Liver (tissue), 9 donors: ENCODE data around the gene ADK. TPM values are rescaled to one million over a fixed set of nuclear protein-coding genes. Genes with fewer than 3 reads are reported as not detected.

Source experiments
- DNase-seq: peaks from one replicate; pipeline ENCODE4 v3.0.0-alpha.2; 2017; ENCODE audit warnings: low spot score
- H3K27ac ChIP-seq, 2 donors: one replicate each; pipeline ENCODE4 v1.7.0; 2013; ENCODE audit warnings: inconsistent platforms in 2 of 2, low read length in 2 of 2, control low read depth in 1 of 2, low read depth in 1 of 2, mild to moderate bottlenecking in 1 of 2
- H3K27me3 ChIP-seq, 4 donors: one replicate each; pipeline versions ENCODE4 v1.6.1 to v1.7.0; 2013; ENCODE audit warnings: low read length in 3 of 4, inconsistent platforms in 1 of 4, mild to moderate bottlenecking in 1 of 4, moderate library complexity in 1 of 4; ENCODE audit not compliant: control insufficient read depth in 4 of 4, insufficient read depth in 4 of 4
- H3K36me3 ChIP-seq, 4 donors: one replicate each; pipeline versions ENCODE4 v1.6.1 to v1.7.0; 2013; ENCODE audit warnings: low read length in 3 of 4, mild to moderate bottlenecking in 3 of 4, low read depth in 1 of 4, moderate library complexity in 1 of 4; ENCODE audit not compliant: control insufficient read depth in 4 of 4, insufficient read depth in 3 of 4
- H3K4me1 ChIP-seq, 4 donors: one replicate each; pipeline versions ENCODE4 v1.6.1 to v1.7.0; 2013; ENCODE audit warnings: low read length in 3 of 4, mild to moderate bottlenecking in 3 of 4, moderate library complexity in 1 of 4; ENCODE audit not compliant: control insufficient read depth in 4 of 4, insufficient read depth in 4 of 4
- H3K4me3 ChIP-seq, 3 donors: one replicate each; pipeline versions ENCODE4 v1.6.1 to v1.7.0; 2013; ENCODE audit warnings: low read length in 3 of 3, control low read depth in 1 of 3, low read depth in 1 of 3, mild to moderate bottlenecking in 1 of 3
- H3K9ac ChIP-seq, 2 donors: one replicate each; pipeline ENCODE4 v1.7.0; 2013; ENCODE audit warnings: low read length in 2 of 2, mild to moderate bottlenecking in 2 of 2, moderate library complexity in 2 of 2, control low read depth in 1 of 2, low read depth in 1 of 2
- H3K9me3 ChIP-seq, 4 donors: one replicate each; pipeline versions ENCODE4 v1.6.1 to v1.7.0; 2013; ENCODE audit warnings: low read length in 3 of 4; ENCODE audit not compliant: control insufficient read depth in 4 of 4
- EGR1 ChIP-seq, 2 donors: IDR thresholded peaks; 2 replicates each; pipeline ENCODE4 v1.6.1; 2016 to 2018; ENCODE audit warnings: antibody characterized with exemption in 2 of 2, low read depth in 2 of 2
- FOXA2 ChIP-seq: IDR thresholded peaks from 2 replicates; pipeline ENCODE4 v1.6.1; 2016; ENCODE audit warnings: antibody characterized with exemption
- HNF4A ChIP-seq, 2 donors: conservative IDR thresholded peaks; 2 replicates each; pipeline ENCODE4 v1.6.1; 2016; ENCODE audit warnings: antibody characterized with exemption in 2 of 2, mild to moderate bottlenecking in 2 of 2
- HNF4G ChIP-seq: IDR thresholded peaks from 2 replicates; pipeline ENCODE4 v1.6.1; 2016; ENCODE audit warnings: antibody characterized with exemption
- JUND ChIP-seq, 2 donors: IDR thresholded peaks; 2 replicates each; pipeline ENCODE4 v1.6.1; 2016; ENCODE audit warnings: antibody characterized with exemption in 2 of 2
- RAD21 ChIP-seq, 2 donors: IDR thresholded peaks; 2 replicates each; pipeline ENCODE4 v1.6.1; 2016; ENCODE audit warnings: antibody characterized with exemption in 2 of 2, mild to moderate bottlenecking in 2 of 2
- RXRA ChIP-seq, 2 donors: IDR thresholded peaks; 2 replicates each; pipeline ENCODE4 v1.6.1; 2017 to 2018; ENCODE audit warnings: antibody characterized with exemption in 2 of 2, mild to moderate bottlenecking in 1 of 2
- TAF1 ChIP-seq: conservative IDR thresholded peaks from 2 replicates; pipeline ENCODE4 v1.6.1; 2016; ENCODE audit warnings: antibody characterized with exemption, mild to moderate bottlenecking
- YY1 ChIP-seq: IDR thresholded peaks from 2 replicates; pipeline ENCODE4 v1.6.1; 2016; ENCODE audit warnings: antibody characterized with exemption, mild to moderate bottlenecking
- WGBS: extraction: QIAGEN DNeasy Blood & Tissue Kit; methylation state at CpG from one replicate; pipeline ENCODE4 v1.1.7; 2013; 5-methylcytosine and 5-hydroxymethylcytosine counted together
- polyA plus RNA-seq, 2 donors: library from polyadenylated mRNA; stranded (reverse) in 1 of 2; unstranded in 1 of 2; fragments of 200-250 nt in 1 of 2; fragments of >200 nt in 1 of 2; fragmentation: Nextera tagmentation in 1 of 2; extraction: Ambion mirVana in 1 of 2; gene quantifications; one replicate each; pipeline versions ENCODE4 v1.2.1 to v1.2.3, GENCODE V29; 2013 to 2015
- total RNA-seq, 2 donors: library from RNA; depleted of rRNA; stranded (reverse); fragments of >200 nt; gene quantifications; one replicate each; pipeline ENCODE4 v1.2.3, GENCODE V29; 2014
- TF ChIP-seq, protein P1 (sequence below): IDR thresholded peaks from 2 replicates; pipeline ENCODE4 v1.6.1; 2016; ENCODE audit warnings: antibody characterized with exemption
- TF ChIP-seq, protein P2 (sequence below): IDR thresholded peaks from 2 replicates; pipeline ENCODE4 v1.6.1; 2016; ENCODE audit warnings: antibody characterized with exemption
- TF ChIP-seq, protein P3 (sequence below): IDR thresholded peaks from 2 replicates; pipeline ENCODE4 v1.6.1; 2016; ENCODE audit warnings: antibody characterized with exemption, mild to moderate bottlenecking
- donor health status: healthy.
- donor health status: healthy.
- donor health status: healthy.
- donor health status: healthy.
- donor health status: healthy.

The ADK gene
- total and polyA plus RNA-seq, 4 donors, result 18.0 to 110 (median 65.5) TPM

DNA sequence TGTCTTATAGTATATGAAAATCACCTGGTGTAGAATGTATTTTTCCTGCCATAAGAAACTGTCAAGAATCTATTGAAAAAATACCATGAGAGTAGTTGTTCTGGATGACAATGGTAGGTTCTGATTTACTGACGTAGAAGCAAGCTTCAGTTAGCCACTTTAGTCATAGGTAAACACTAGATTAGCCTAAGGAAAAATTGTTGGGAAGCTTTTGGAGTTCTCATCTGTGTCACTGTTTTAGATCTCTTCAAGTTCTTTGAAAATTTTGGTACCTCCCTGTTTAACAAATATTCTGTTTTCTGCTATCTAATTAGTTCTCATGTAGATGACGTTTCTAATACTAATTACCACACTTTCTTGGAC lies 131.8 kb downstream of the ADK start (continued):
- TF ChIP-seq, protein P1, sequence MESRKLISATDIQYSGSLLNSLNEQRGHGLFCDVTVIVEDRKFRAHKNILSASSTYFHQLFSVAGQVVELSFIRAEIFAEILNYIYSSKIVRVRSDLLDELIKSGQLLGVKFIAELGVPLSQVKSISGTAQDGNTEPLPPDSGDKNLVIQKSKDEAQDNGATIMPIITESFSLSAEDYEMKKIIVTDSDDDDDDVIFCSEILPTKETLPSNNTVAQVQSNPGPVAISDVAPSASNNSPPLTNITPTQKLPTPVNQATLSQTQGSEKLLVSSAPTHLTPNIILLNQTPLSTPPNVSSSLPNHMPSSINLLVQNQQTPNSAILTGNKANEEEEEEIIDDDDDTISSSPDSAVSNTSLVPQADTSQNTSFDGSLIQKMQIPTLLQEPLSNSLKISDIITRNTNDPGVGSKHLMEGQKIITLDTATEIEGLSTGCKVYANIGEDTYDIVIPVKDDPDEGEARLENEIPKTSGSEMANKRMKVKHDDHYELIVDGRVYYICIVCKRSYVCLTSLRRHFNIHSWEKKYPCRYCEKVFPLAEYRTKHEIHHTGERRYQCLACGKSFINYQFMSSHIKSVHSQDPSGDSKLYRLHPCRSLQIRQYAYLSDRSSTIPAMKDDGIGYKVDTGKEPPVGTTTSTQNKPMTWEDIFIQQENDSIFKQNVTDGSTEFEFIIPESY, result no peak
- TF ChIP-seq RAD21 (IDR thresholded peaks at IDR 0.05), result no peak
- no peak for TF ChIP-seq JUND (IDR thresholded peaks at IDR 0.05)

DNA sequence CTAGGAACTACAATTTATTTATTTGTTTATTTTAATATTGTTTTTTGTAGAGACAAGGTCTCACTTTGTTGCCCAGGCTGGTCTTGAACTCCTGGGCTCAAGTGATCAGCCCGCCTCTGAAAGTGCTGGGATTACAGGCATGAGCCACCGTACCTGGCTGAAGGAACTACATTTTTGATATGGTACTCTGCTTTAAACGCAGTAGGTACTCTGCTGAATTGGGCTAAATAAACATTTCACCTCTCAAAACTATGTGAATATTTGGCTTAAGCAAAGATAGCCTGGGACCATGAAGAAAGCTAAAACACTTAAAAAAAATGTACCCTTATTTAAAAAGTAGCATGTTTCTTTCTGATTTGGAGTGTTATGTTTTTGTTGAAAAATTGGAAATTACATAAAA lies 138.2 kb downstream of the ADK start:
- DNase-seq, result no peak
- 74% methylated on average over 3 of the region's 3 CpGs for WGBS
- no peak overlapping the region for H3K27ac ChIP-seq

DNA sequence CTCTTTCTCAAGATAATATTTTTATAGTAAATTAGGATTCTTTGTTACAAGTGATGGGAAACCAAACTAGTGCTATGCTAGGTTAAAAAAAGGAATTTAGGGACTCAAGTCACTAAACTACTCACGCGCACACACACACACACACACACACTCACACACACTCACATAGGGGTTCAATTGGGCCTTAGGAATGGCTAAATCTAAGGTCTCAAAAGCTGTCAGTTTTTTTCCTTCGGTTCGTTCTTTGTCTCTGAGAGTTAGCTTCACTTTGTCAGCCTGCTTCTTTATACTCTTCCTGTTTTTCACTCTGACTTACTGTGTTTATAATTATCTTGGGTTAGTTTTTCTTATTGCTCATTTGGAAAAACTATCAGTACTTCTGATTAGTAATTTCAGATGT lies 138.9 kb downstream of the ADK start:
- WGBS, result 84% methylated on average over 4 of the region's 4 CpGs
- TF ChIP-seq RXRA (IDR thresholded peaks at IDR 0.05), result no peak
- no peak for TF ChIP-seq TAF1
- TF ChIP-seq, protein P2, sequence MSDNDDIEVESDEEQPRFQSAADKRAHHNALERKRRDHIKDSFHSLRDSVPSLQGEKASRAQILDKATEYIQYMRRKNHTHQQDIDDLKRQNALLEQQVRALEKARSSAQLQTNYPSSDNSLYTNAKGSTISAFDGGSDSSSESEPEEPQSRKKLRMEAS, result no peak
- no peak for TF ChIP-seq EGR1 (IDR thresholded peaks at IDR 0.05; ENCODE audit: low read depth in 2 of 2)
- TF ChIP-seq HNF4A (conservative IDR thresholded peaks at IDR 0.05), result no peak
- no peak for TF ChIP-seq FOXA2
- TF ChIP-seq HNF4G, result no peak
- no peak for TF ChIP-seq RAD21 (IDR thresholded peaks at IDR 0.05)
- TF ChIP-seq, protein P3, sequence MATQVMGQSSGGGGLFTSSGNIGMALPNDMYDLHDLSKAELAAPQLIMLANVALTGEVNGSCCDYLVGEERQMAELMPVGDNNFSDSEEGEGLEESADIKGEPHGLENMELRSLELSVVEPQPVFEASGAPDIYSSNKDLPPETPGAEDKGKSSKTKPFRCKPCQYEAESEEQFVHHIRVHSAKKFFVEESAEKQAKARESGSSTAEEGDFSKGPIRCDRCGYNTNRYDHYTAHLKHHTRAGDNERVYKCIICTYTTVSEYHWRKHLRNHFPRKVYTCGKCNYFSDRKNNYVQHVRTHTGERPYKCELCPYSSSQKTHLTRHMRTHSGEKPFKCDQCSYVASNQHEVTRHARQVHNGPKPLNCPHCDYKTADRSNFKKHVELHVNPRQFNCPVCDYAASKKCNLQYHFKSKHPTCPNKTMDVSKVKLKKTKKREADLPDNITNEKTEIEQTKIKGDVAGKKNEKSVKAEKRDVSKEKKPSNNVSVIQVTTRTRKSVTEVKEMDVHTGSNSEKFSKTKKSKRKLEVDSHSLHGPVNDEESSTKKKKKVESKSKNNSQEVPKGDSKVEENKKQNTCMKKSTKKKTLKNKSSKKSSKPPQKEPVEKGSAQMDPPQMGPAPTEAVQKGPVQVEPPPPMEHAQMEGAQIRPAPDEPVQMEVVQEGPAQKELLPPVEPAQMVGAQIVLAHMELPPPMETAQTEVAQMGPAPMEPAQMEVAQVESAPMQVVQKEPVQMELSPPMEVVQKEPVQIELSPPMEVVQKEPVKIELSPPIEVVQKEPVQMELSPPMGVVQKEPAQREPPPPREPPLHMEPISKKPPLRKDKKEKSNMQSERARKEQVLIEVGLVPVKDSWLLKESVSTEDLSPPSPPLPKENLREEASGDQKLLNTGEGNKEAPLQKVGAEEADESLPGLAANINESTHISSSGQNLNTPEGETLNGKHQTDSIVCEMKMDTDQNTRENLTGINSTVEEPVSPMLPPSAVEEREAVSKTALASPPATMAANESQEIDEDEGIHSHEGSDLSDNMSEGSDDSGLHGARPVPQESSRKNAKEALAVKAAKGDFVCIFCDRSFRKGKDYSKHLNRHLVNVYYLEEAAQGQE, result no peak
- TF ChIP-seq YY1, result no peak
- Histone ChIP-seq H3K4me3 (no peak overlapping the region), H3K9ac (no peak overlapping the region), H3K9me3 (peaks cover 0 to 2% (median 0%) of the 10 kb centered on the region in 4 donors), H3K4me1 (peaks cover 0 to 1% (median 0%) of the 10 kb centered on the region in 4 donors), H3K27ac (no peak overlapping the region), H3K27me3 (no peaks in the 10 kb centered on the region), H3K36me3 (no peaks in the 10 kb centered on the region)
- no peak for DNase-seq

More for the DNA sequence above, 138.2 kb downstream of the ADK start:
- Histone ChIP-seq H3K4me3 (no peak overlapping the region), H3K9ac (no peak overlapping the region), H3K9me3 (peaks cover 0 to 7% (median 2%) of the 10 kb centered on the region in 4 donors), H3K4me1 (peaks cover 0 to 1% (median 0%) of the 10 kb centered on the region in 4 donors), H3K27me3 (no peaks in the 10 kb centered on the region), H3K36me3 (no peaks in the 10 kb centered on the region)
- TF ChIP-seq EGR1 (IDR thresholded peaks at IDR 0.05; ENCODE audit: low read depth in 2 of 2), result no peak
